ENCODE results near the gene DUSP1.
"Not testable (repeated sequence)": the region's sequence is repeated elsewhere in the genome, so short reads cannot be mapped to it uniquely, and the experiment has no call there.

The DUSP1 gene

DNA sequence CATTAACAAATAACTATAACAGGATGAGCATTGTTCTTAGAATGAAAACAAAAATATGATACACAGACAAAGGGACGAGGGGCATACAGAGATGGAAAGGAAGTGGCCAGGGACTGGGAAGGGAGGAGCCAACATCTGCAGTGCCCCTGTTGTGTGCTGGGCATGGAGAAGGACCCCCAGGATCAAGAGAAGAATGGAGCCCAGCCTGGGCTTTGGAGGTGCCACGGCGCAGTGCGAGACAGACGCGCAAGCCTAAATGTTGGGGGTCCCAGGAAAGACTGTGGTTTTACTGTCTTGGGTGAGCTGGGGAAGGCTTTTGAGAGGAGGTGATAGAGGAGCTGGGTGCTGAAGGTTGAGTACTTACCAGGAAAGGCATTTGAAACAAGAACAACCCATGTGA is 28.4 kb upstream of the DUSP1 start:
- no peak for DNase-seq
- intact Hi-C loops (cut with DNase I), result no loop called here

DNA sequence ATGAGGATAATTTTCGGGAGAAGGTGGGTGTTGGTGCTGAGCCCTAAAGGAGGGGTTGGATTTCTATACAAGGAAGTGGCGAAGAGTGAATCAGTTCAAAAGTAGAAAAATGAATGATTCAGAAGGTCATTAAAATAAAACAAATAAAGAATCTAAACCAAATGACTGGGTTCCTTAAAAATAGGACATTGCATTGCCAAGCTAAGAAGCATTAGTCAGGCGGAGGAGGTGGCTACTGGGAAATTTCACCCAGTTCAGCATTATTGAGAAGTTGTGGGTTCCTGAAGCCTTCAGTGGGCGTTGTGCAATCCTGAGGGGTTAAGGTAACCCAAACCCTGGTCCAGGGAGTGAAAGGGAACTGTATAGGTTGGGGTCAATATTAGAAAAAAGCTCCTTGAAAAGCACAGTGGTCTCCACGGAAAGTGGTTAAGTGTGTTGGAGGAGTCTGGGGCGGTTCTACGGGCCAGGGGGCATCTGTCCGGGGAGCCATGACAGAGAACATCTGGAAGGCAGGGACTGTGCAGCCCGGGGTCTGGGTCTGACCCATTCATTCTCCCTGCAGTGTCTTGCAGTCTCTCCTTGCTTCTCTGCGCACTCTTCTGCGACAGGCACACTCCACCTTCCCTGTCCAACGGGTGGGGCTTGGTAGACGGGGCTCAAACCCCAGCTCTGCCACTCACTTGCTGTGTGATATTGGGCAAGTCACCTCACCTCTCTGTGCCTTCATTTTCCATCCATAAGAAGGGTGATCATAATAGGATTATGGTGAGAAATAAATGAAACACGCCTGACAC is 27.6 kb upstream of the DUSP1 start:
- DNase-seq, result peak in 14 of 42 donors; percentile 21 to 65 (median 38)
- intact Hi-C loops (cut with DNase I), result no loop called here

DNA sequence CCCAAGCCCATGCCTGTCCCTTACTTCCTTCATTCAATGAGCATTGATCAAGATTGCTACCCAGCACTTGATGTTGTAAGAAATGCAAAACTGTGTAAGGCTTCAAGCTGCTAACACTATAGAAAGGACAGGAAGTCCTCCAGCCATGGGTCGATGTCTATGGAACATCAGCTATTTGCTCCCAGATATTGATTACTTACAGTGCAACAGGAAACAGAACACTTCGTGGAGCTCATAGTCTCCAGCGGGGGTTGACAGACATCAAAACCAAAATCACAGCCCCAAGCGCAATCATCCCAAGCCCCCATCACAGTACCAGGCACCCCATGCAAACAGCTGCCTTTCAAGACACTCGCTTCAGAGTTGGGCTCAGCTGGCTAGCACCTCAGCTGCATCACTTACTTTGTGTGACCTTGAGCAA is 26.8 kb upstream of the DUSP1 start:
- DNase-seq, result peak in 1 of 42 donors; percentile 4
- intact Hi-C loops (cut with DNase I), result no loop called here

GRCh38 chr5:172796306-172796705 is 25.3 kb upstream of the DUSP1 start:
- DNase-seq, result peak in 1 of 42 donors; percentile 15
- intact Hi-C loops (cut with DNase I), result no loop called here

DNA sequence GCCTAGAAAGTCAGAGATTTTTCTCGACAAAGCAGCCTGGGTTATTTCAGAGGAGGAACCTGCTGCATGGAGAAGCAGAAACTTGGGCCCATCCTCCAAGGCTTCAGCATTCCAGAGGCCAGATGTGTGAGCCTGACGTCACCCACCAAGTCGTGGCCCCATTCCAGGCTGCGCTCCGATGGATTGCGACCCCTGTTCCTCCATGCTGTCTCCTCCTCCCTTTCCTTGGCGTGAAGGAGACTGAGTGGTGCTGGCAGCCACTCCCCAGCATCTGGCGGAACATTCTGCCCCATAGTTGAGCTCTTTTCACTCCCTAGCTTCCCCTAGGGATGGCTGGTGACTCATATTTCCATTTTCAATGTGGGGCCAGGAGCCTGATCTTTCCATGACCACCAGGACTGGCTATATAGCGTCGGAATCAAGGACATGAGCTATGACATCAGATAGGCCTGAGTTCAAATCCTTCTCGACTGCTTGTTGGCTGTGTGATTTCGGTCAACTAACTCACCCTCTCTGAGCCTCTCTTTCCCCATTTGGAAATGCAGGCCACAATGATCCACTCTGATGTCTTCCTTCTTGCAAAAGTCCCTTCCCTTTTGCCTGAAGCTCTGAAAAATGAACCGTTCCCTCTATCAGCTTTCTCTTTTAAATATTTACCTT is 24.5 kb upstream of the DUSP1 start:
- DNase-seq, result peak in 3 of 42 donors; percentile 26 to 46 (median 35)
- intact Hi-C loops (cut with DNase I), result no loop called here

- DNase-seq, result peak in 2 of 42 donors; percentile 1 to 25
- intact Hi-C loops (cut with DNase I), result no loop called here
Measured at GRCh38 chr5:172793577-172794488, 22.8 kb upstream of the DUSP1 start.

DNA sequence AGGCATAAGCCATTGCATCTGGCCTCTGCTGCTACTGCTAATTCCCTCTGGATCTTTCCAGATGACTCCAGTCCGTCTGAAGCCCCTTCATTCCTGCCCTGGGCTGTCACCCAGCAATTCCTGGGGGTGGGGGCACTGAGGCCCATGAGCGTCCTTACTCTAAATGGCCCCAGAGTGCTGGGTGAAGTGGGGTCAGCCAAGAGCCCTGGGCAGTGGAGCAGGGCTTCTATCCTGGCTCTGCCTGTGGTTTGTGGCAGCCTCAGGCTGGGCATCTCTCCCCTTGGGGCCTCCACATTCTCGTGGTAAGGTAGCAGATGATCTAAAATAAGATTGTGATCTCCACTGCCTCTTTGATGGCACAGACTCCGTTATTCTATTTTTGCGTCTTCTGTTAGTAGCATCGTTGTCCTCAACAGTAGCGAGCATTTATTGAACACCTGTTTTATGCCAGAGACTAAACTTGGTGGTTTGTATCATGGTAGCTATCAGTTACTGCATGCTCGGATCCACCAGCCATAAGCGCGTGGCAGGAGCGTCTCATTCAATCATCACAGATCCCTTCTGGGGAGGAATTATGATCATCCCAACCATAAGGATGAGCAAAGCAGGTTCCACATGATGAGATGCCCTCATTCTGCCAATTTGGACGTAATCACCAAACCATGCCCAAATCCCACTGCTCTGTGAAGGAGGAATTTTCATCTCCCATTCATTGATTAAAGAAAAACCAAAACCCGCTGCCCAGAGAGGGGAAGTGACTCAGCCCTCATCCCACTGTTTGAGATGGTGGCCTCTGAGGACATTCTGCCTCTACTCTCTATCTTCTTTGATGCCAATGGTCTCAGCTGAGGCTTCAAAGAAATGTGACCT is 21.9 kb upstream of the DUSP1 start:
- intact Hi-C loops (cut with DNase I), result no loop called here

DNA sequence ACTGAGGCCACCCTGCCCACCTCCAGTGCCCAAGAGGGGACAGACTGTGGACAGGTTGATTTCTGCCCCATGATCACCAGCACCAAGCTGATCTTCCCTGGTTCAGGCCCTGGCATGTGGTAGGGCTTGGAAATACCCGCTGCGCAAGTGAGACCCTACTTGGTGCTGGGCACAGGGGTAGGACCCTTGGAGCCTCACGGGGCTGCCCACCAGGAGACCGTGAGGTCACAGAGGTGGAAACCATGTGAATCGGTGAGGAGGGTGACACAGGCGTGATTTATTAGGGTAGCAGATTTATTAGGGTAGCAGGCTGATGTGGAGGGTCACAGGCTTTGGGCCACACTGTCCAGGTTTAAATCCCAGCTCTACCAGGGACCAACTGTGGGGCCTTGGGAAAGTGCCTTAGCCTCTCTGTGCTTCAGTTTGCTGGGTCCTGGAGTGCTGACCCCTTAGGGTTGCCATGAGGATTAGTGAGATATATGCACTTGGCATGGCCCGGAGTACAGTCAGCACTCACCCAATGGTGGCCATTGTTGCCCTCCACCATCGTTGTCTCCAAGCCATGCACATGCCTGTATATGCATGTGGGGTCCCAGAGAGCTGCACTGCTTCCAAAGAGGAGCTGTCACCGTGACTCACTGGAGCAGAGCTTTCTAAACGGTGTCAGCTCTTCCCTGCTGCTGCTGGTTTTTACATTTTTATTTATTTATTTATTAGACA is 20.9 kb upstream of the DUSP1 start:
- intact Hi-C loops (cut with DNase I), result no loop called here
- DNase-seq, result peak in 2 of 42 donors; percentile 24 to 29

More for the DNA sequence above, 21.9 kb upstream of the DUSP1 start:
- DNase-seq, result peak in 2 of 42 donors; percentile 1 to 5

DNA sequence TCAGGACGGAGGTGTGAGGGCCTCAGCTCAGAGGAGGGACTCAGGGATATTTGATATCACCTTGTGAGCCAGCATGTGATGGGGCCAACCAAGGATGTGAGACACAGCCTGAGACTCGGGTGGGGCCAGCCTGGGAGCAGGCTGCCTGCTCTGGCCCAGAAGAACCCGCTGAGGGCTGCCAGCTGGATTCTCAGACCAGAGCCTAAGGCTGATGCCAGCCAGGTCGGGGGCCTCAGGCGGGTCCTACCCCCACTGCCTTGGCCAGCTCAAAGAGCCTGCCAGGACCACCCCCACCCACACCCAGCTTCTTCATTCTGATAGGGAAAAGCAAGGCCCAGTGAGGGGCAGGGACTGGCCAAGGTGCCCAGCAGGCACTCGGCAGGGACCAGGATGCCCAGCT is 20.3 kb upstream of the DUSP1 start:
- intact Hi-C loops (cut with DNase I), result no loop called here
- DNase-seq, result peak in 2 of 42 donors; percentile 23 to 31

GRCh38 chr5:172790496-172790889 is 19.5 kb upstream of the DUSP1 start:
- intact Hi-C loops (cut with DNase I), result no loop called here
- DNase-seq, result peak in 2 of 42 donors; percentile 16 to 25

DNA sequence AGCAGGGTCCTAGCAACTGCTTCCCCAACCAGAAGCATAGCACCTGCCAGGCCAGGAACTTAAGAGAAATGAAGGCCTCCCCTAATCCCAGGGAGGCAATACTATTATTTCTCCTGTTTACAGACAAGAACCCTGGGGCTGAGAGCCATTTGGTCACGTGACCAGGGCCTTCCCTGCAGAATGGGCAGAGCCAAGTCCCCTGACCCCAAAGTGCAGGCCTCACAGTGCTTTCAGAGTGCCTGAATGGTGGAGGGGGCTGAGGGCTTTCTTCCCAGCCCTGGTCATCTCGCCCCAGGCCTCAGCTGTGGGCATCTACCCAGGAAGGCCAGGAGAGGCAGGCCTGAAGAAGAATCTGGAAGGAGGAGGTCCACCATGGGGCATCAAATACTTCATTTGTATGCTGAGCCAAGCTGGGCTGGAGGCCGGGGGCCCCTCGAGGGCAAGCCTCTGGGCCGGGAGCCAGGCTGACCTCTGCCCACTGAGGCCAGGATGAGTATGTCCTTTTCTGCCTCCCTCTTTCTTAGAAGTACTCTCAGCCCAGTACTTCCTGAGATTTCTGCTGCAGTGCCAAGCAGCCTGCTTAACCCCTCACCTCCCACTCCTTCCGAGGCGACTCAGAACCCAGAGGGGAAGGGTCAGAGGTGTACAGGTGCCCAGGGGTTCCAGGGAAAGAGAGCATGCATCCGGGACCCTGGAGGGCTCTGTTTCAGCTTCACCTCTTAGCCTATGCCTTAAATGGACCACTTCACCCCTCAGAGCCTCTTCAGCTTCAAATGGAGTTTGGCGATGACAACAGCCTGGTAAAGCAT is 18.9 kb upstream of the DUSP1 start:
- DNase-seq, result peak in 10 of 42 donors; percentile 17 to 62 (median 32)
- intact Hi-C loops (cut with DNase I), result no loop called here

- intact Hi-C loops (cut with DNase I), result no loop called here
- peak in 9 of 42 donors; percentile 11 to 54 (median 29) for DNase-seq
Measured at GRCh38 chr5:172788771-172789686, 18.0 kb upstream of the DUSP1 start.

DNA sequence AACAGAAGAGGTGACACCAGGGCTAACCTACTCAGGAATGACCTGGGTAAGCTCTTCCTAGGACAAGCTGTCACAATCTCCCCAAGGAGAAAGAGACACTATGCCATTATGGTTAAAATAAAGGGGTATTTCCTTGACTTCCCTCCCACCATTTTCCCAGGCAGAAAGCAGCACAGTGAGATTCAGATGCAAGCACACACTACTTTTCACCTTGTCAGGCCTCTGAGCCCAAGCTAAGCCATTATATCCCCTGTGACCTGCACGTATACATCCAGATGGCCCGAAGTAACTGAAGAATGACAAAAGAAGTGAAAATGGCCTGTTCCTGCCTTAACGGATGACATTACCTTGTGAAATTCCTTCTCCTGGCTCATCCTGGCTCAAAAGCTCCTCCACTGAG is 16.5 kb upstream of the DUSP1 start:
- DNase-seq; intact Hi-C loops (cut with DNase I): not testable (repeated sequence)

- intact Hi-C loops (cut with DNase I), result no loop called here
- peak in 1 of 42 donors; percentile 11 for DNase-seq
Measured at GRCh38 chr5:172786736-172787462, 15.9 kb upstream of the DUSP1 start.

- intact Hi-C loops (cut with DNase I), result no loop called here
- DNase-seq, result peak in 2 of 42 donors; percentile 2 to 3
Measured at GRCh38 chr5:172785429-172786088, 14.6 kb upstream of the DUSP1 start.
